ENCODE results near the gene OSGIN1. TPM values are rescaled to one million over a fixed set of nuclear protein-coding genes. Genes with fewer than 3 reads are reported as not detected.

The OSGIN1 gene
- total RNA-seq: 1.2 and 2.2 TPM in 2 replicates

GRCh38 chr16:83952940-83953795 lies at the start of gene OSGIN1:
TSS of gene OSGIN1 (plus strand) at chr16:83953240. CDS start at chr16:83957672, 4,432 bp downstream.
- intact Hi-C loops (cut with micrococcal nuclease): loop anchor here (1.0 kb wide), 5 partner anchors 54 to 163 kb away; partner anchors contain the start of genes HSBP1, MBTPS1 and MLYCD
- no peaks in the 10 kb centered on the region for H3K9me3 Mint-ChIP-seq
- peaks cover 18% of the 10 kb centered on the region for H3K4me1 Mint-ChIP-seq (ENCODE audit: low read depth)
- H3K4me3 Mint-ChIP-seq: peak within 1 kb of the TSS; percentile 80
- H3K27me3 Mint-ChIP-seq (ENCODE audit: insufficient read depth): peaks cover 11% of the 10 kb centered on the region
- peak; percentile 66 for DNase-seq (ENCODE audit: low spot score)
- H3K27ac Mint-ChIP-seq: peak within 1 kb of the TSS; percentile 48
- H3K36me3 Mint-ChIP-seq (ENCODE audit: low read depth): no peaks in the 10 kb centered on the region

GRCh38 chr16:83903751-83904150 lies 49.3 kb upstream of the OSGIN1 start:
- no peaks in the 10 kb centered on the region for H3K9me3 Mint-ChIP-seq
- H3K4me3 Mint-ChIP-seq: no peak overlapping the region
- intact Hi-C loops (cut with micrococcal nuclease): no loop called here
- H3K36me3 Mint-ChIP-seq (ENCODE audit: low read depth): peaks cover 4% of the 10 kb centered on the region
- peaks cover 20% of the 10 kb centered on the region for H3K4me1 Mint-ChIP-seq (ENCODE audit: low read depth)
- H3K27me3 Mint-ChIP-seq (ENCODE audit: insufficient read depth): no peaks in the 10 kb centered on the region
- DNase-seq (ENCODE audit: low spot score): no peak
- H3K27ac Mint-ChIP-seq: no peak overlapping the region

GRCh38 chr16:83906683-83907082 lies 46.4 kb upstream of the OSGIN1 start:
- Mint-ChIP-seq H3K27ac (no peak overlapping the region), H3K36me3 (ENCODE audit: low read depth) (peaks cover 5% of the 10 kb centered on the region), H3K4me3 (no peak overlapping the region), H3K9me3 (no peaks in the 10 kb centered on the region), H3K27me3 (ENCODE audit: insufficient read depth) (no peaks in the 10 kb centered on the region), H3K4me1 (ENCODE audit: low read depth) (peaks cover 6% of the 10 kb centered on the region)
- no peak for DNase-seq (ENCODE audit: low spot score)
- intact Hi-C loops (cut with micrococcal nuclease): no loop called here

- no peaks in the 10 kb centered on the region for H3K9me3 Mint-ChIP-seq
- DNase-seq (ENCODE audit: low spot score): no peak
- peaks cover 5% of the 10 kb centered on the region for H3K36me3 Mint-ChIP-seq (ENCODE audit: low read depth)
- H3K4me1 Mint-ChIP-seq (ENCODE audit: low read depth): peaks cover 6% of the 10 kb centered on the region
- intact Hi-C loops (cut with micrococcal nuclease): no loop called here
- H3K27me3 Mint-ChIP-seq (ENCODE audit: insufficient read depth): no peaks in the 10 kb centered on the region
- no peak overlapping the region for H3K4me3 Mint-ChIP-seq
- no peak overlapping the region for H3K27ac Mint-ChIP-seq
Measured at GRCh38 chr16:83907111-83907510, 45.9 kb upstream of the OSGIN1 start.

- DNase-seq (ENCODE audit: low spot score): no peak
- H3K27me3 Mint-ChIP-seq (ENCODE audit: insufficient read depth): no peaks in the 10 kb centered on the region
- H3K4me3 Mint-ChIP-seq: no peak overlapping the region
- peaks cover 2% of the 10 kb centered on the region for H3K4me1 Mint-ChIP-seq (ENCODE audit: low read depth)
- no peak overlapping the region for H3K27ac Mint-ChIP-seq
- H3K9me3 Mint-ChIP-seq: no peaks in the 10 kb centered on the region
- intact Hi-C loops (cut with micrococcal nuclease): no loop called here
- peaks cover 5% of the 10 kb centered on the region for H3K36me3 Mint-ChIP-seq (ENCODE audit: low read depth)
Measured at GRCh38 chr16:83907631-83908250, 45.3 kb upstream of the OSGIN1 start.

- intact Hi-C loops (cut with micrococcal nuclease): no loop called here
- Mint-ChIP-seq H3K4me3 (no peak overlapping the region), H3K27ac (no peak overlapping the region), H3K9me3 (no peaks in the 10 kb centered on the region), H3K4me1 (ENCODE audit: low read depth) (no peaks in the 10 kb centered on the region), H3K27me3 (ENCODE audit: insufficient read depth) (no peaks in the 10 kb centered on the region), H3K36me3 (ENCODE audit: low read depth) (peaks cover 8% of the 10 kb centered on the region)
- DNase-seq (ENCODE audit: low spot score): no peak
Measured at GRCh38 chr16:83908798-83909197, 44.2 kb upstream of the OSGIN1 start.

GRCh38 chr16:83911290-83911689 lies 41.8 kb upstream of the OSGIN1 start:
- Mint-ChIP-seq H3K9me3 (no peaks in the 10 kb centered on the region), H3K27ac (no peak overlapping the region), H3K27me3 (ENCODE audit: insufficient read depth) (no peaks in the 10 kb centered on the region), H3K4me1 (ENCODE audit: low read depth) (no peaks in the 10 kb centered on the region), H3K36me3 (ENCODE audit: low read depth) (peaks cover 13% of the 10 kb centered on the region), H3K4me3 (no peak overlapping the region)
- no peak for DNase-seq (ENCODE audit: low spot score)
- intact Hi-C loops (cut with micrococcal nuclease): no loop called here

GRCh38 chr16:83912519-83913244 lies 40.4 kb upstream of the OSGIN1 start:
- no peak overlapping the region for H3K4me3 Mint-ChIP-seq
- no peak for DNase-seq (ENCODE audit: low spot score)
- no peak overlapping the region for H3K27ac Mint-ChIP-seq
- H3K4me1 Mint-ChIP-seq (ENCODE audit: low read depth): no peaks in the 10 kb centered on the region
- no peaks in the 10 kb centered on the region for H3K27me3 Mint-ChIP-seq (ENCODE audit: insufficient read depth)
- intact Hi-C loops (cut with micrococcal nuclease): no loop called here
- H3K36me3 Mint-ChIP-seq (ENCODE audit: low read depth): peaks cover 15% of the 10 kb centered on the region
- no peaks in the 10 kb centered on the region for H3K9me3 Mint-ChIP-seq

- no peaks in the 10 kb centered on the region for H3K4me1 Mint-ChIP-seq (ENCODE audit: low read depth)
- intact Hi-C loops (cut with micrococcal nuclease): no loop called here
- no peak overlapping the region for H3K27ac Mint-ChIP-seq
- H3K27me3 Mint-ChIP-seq (ENCODE audit: insufficient read depth): no peaks in the 10 kb centered on the region
- DNase-seq (ENCODE audit: low spot score): no peak
- no peak overlapping the region for H3K4me3 Mint-ChIP-seq
- H3K9me3 Mint-ChIP-seq: no peaks in the 10 kb centered on the region
- H3K36me3 Mint-ChIP-seq (ENCODE audit: low read depth): peaks cover 20% of the 10 kb centered on the region
Measured at GRCh38 chr16:83913245-83913633, 39.8 kb upstream of the OSGIN1 start.

GRCh38 chr16:83914091-83914710 lies 38.8 kb upstream of the OSGIN1 start:
- no peak for DNase-seq (ENCODE audit: low spot score)
- Mint-ChIP-seq H3K9me3 (no peaks in the 10 kb centered on the region), H3K4me1 (ENCODE audit: low read depth) (no peaks in the 10 kb centered on the region), H3K27me3 (ENCODE audit: insufficient read depth) (no peaks in the 10 kb centered on the region), H3K4me3 (no peak overlapping the region), H3K36me3 (ENCODE audit: low read depth) (peaks cover 27% of the 10 kb centered on the region), H3K27ac (no peak overlapping the region)
- intact Hi-C loops (cut with micrococcal nuclease): no loop called here

- Mint-ChIP-seq H3K4me3 (no peak overlapping the region), H3K9me3 (no peaks in the 10 kb centered on the region), H3K27ac (no peak overlapping the region), H3K27me3 (ENCODE audit: insufficient read depth) (no peaks in the 10 kb centered on the region), H3K36me3 (ENCODE audit: low read depth) (peaks cover 28% of the 10 kb centered on the region), H3K4me1 (ENCODE audit: low read depth) (no peaks in the 10 kb centered on the region)
- DNase-seq (ENCODE audit: low spot score): no peak
- intact Hi-C loops (cut with micrococcal nuclease): no loop called here
Measured at GRCh38 chr16:83915081-83915480, 38.0 kb upstream of the OSGIN1 start.

GRCh38 chr16:83915491-83915890 lies 37.5 kb upstream of the OSGIN1 start:
- Mint-ChIP-seq H3K27me3 (ENCODE audit: insufficient read depth) (no peaks in the 10 kb centered on the region), H3K9me3 (no peaks in the 10 kb centered on the region), H3K27ac (no peak overlapping the region), H3K36me3 (ENCODE audit: low read depth) (peaks cover 30% of the 10 kb centered on the region), H3K4me3 (no peak overlapping the region), H3K4me1 (ENCODE audit: low read depth) (no peaks in the 10 kb centered on the region)
- no peak for DNase-seq (ENCODE audit: low spot score)
- intact Hi-C loops (cut with micrococcal nuclease): no loop called here

Data from activated T-helper 1 cell treated with anti-CD3 and anti-CD28 coated beads, Interleukin-12 subunit alpha, Interleukin-12 subunit beta, Interleukin-2, Interleukin-4 antibody, amounts not matched to agents 30 ng/mL and 10 ng/mL and 1 ng/mL, durations not matched to agents 14 hours and 24 hours and 36 hours (primary cell).